HG03460 (cell line): ENCODE data around the gene GTF2A1L.
"Not testable (repeated sequence)": the region's sequence is repeated elsewhere in the genome, so short reads cannot be mapped to it uniquely, and the experiment has no call there.

Experiments used
- ATAC-seq: cut with Tn5 transposase; IDR thresholded peaks from one replicate; pipeline ENCODE4 v1.9.1; 2021; ENCODE audit not compliant: unreplicated experiment

The GTF2A1L gene, protein sequence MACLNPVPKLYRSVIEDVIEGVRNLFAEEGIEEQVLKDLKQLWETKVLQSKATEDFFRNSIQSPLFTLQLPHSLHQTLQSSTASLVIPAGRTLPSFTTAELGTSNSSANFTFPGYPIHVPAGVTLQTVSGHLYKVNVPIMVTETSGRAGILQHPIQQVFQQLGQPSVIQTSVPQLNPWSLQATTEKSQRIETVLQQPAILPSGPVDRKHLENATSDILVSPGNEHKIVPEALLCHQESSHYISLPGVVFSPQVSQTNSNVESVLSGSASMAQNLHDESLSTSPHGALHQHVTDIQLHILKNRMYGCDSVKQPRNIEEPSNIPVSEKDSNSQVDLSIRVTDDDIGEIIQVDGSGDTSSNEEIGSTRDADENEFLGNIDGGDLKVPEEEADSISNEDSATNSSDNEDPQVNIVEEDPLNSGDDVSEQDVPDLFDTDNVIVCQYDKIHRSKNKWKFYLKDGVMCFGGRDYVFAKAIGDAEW

DNA sequence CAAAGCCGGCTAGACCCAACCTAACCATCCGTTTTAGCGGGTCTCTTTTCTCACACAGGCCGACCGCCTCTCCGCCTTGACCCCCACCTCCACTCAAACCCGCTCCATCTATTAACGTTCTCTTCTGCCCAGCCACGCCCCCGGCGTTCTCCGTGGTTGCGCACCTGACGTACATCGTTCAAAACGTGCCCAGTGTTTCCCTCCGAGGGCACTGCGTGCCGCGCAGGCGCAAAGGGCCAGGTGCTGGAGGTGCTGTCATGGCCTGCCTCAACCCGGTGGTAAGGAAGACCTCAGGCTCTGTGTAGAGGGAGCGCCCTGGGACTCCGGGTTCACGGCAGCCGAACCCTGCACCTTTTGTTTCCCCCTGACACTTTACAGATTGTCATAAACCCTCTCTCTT, at the start of gene GTF2A1L:
Gene GTF2A1L (plus strand): TSS at position 239 of the 400 bp plus-strand sequence. CDS start 19 bp downstream, at position 258.
- ATAC-seq = no peak

DNA sequence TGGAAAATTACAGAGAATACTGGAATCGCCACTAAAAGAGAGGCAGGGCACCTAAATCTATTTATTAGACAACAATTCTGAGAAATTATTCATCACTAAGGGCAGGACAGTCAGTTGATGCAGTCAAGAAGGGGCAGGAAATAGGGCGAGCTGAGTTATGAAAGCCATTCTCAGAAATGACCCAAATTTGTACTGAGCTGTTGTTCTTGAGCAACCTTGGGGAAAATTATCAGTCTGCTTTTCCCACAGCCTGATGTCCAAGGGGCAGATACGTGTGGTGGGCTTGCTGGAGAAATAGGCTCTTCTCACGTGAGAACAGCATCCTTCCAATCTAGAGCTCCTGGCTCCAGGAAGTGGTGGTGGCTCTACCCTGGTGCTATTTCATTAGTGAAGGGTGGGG, 49.1 kb upstream of the GTF2A1L start:
- no peak for ATAC-seq

DNA sequence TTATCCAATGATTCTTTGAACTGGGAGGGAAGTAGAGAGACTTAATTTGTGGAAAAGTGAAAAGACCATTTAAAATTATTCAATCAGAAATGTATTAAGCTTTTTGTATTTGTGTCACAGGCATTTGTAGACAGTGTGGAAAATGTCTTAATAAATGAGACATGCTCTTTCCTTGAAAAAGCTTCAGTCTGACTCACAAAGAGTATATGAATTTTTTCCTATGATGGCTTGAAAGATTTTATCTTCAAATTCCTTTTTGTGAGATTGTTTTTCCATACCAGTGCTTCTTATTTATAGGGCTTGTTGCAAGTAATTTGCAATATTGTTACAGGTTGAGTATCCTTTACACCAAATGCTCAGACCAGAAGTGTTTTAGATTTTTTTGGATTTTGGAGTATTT, 48.2 kb upstream of the GTF2A1L start:
- no peak for ATAC-seq

DNA sequence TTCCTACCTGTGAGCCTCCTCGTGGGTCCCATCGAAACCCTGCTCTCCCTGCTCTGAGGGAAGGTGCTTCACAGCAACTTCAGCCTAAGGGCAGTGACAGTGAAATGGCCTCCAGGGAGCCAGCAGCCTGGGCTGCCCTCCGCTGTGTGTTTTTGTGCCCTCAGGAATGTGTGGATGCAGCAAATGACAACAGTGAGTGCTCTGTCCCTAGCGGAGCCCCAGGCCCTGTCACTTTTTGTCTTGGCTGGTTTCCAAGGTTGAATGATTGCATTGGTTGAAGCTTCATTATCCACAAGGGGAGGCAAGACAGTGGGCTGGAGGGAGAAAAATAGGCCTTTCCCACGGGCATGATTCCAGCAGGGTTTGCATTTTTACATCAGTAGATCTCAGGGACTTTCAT, 44.8 kb upstream of the GTF2A1L start:
- no peak for ATAC-seq

DNA sequence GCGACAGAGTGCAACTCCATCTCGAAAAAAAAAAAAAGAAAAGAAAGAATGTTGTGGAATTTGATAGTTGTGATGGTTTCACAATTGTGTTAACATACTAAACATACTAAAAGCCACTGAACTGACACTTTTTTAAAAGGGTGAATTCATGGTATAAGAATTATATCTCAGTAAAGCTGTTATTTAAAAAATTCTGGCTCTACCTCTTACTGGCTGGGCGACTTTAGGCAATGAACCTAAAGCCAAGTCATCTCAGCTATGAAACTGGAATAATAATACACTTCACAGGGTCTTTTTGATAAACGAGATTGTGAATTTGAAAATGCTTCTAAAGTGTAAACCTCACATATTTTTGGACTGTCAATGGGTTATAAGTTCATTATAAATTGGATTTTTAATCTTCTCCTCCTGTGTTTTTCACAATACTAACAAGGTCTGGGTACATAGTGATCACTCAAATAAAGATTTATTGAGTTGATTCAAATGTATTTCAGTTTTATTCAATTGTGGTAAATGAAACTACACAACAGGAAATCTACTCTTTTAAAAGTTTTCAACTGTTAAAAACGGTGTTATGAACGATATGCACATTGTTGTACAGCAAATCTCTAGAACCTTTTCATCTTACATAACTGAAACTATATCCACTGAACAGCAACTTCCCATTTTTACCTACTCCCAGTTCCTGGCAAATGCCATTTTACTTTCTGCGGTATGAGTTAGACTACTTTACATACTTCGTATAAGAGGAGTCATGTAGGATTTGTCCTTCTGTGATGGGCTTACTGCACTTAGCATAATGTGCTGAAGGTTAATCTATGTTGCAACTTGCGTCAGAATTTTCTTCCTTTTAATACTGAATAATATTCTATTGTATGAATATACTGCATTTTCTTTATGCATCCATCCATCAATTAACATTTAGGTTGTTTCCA, 43.0 kb upstream of the GTF2A1L start:
- ATAC-seq = no peak

GRCh38 chr2:48578313-48578712, 39.3 kb upstream of the GTF2A1L start:
- no peak for ATAC-seq

DNA sequence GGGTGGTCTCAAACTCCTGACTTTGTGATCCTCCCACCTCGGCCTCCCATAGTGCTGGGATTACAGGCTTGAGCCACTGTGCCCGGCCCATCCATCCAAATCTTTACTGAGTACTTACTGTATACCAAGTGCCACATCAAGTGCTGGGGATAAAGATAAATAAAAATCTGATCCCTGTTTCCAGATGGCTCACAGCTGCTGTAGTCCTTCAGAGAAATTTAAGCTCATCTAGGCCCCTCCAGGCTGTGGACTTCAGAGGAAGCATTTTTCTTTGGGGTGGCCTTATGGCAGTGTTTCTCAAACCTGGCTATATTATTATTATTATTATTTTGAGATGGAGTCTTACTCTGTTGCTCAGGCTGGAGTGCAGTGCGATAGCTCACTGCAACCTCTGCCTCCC, 33.7 kb upstream of the GTF2A1L start:
- ATAC-seq = no peak

DNA sequence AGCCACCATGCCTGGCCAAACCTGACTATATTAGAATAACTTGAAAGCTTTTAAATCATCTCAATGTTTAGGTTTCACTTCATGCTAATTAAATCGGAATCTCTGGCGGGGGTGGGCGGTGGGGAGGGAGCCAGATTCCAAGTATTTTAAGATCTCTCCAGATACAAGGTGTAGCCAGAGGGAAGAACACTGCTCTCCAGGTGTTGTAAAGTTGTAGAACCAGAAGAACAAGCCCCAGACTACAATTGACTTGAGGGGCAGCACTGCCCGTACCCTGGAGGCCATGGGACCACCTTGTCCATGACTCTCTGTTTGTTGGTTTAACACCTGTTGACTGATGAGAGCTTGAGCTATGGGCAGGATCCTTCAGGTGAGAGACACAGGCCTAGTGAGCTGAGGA, 33.1 kb upstream of the GTF2A1L start:
- ATAC-seq = no peak

GRCh38 chr2:48586433-48586832, 31.2 kb upstream of the GTF2A1L start:
- ATAC-seq = no peak

- no peak for ATAC-seq
These were observed 30.1 kb upstream of the GTF2A1L start for GRCh38 chr2:48587560-48587959.

DNA sequence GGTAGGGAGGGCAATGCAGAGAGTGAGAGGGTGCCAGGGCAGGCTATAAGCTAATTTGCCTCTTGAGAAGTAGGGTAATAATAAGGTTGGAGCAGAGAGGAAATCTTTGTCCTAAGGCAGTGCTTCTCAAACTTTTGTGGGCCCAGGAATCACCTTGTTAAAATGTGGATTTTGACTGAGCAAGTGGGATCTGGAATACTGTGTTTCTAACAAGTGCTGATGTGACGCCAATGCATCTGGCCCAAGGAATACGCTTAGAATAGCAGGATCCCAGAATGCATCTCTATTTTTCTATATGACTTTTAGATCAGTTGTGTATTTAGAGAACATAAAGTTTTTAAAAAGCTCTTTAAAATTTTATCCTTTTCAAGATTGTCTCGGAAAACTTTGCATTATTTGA, 29.7 kb upstream of the GTF2A1L start:
- no peak for ATAC-seq

GRCh38 chr2:48588745-48589144, 28.9 kb upstream of the GTF2A1L start:
- no peak for ATAC-seq

- no peak for ATAC-seq
These were observed 28.4 kb upstream of the GTF2A1L start for GRCh38 chr2:48589170-48589767.

DNA sequence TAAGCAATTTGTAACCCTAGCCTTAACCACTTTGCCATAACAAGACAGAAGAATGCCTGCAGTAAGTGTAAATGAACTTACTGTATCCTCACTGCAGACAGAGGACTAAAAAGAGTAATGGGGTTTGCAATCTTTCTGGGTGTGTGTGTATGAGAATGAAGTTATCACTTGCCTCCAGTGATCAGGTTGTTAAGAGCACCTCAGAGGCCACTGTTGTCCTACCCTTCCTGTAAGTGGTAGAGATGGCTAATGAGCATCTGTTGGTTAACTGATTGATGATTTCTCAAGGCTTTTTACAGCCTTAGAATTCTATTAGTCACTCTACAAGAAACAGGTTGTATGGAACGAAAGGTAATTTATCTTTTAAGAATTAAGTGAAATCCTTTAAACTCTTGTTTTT, 27.6 kb upstream of the GTF2A1L start:
- no peak for ATAC-seq

GRCh38 chr2:48592067-48592466, 25.6 kb upstream of the GTF2A1L start:
- no peak for ATAC-seq

DNA sequence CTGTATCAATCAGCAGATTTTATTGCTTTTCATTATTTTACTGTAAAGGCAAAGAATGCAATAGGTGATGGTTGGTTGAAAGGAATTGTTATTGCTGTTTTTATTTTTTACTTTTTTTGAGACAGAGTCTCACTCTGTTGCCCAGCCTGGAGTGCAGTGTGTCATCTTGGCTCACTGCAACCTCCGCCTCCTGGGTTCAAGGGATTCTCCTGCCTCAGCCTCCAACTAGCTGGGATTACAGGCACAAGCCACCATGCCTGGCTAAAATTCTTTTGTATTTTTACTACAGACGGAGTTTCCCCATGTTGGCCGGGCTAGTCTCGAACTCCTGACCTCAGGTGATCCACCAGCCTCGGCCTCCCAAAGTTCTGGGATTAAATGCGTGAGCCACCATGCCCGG, 20.9 kb upstream of the GTF2A1L start:
- ATAC-seq = not testable (repeated sequence)

DNA sequence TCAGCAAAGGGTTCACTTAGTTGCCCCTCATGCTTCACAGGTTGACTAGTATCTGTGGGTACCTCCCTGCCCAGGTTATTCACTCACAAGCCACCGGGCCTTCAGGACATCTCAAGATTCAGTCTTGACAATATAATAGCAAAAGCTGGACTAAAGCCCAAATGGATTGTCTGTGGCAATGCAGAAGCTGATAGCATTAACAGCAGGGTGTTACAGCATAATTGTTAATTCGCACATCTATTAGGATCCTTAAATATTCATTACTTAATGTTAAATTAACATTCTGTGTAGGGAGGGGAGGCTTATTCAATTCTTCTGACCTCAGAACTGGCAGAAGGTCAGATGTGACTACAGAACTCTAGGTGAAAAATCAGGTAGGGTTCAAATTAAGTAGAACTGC, 20.2 kb upstream of the GTF2A1L start:
- ATAC-seq = no peak

- ATAC-seq = no peak
These were observed 17.3 kb upstream of the GTF2A1L start for GRCh38 chr2:48600204-48600813.

DNA sequence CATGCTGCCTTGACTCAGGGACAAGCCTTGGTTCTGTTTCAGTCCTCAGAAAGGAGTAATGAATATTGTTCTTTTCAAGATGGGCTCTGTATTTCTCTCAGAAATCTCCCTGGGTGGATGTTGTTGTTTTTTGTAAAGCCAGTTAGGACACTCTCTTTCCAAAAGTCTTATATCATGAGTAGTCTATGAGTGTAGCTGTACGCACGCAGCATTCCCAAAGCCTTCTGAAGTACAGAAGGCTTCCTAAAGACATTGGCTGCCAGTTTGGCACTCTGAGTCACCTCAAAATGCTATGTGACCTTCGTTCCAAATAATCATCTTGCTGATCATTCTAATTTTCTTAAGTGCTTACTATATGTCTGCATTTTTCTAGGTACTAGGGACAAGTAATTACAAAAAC, 16.7 kb upstream of the GTF2A1L start:
- ATAC-seq = no peak

- ATAC-seq = no peak
These were observed 16.3 kb upstream of the GTF2A1L start for GRCh38 chr2:48601349-48601748.
